ENCODE measurements around the gene NR2C1. TPM values are rescaled to one million over a fixed set of nuclear protein-coding genes. Genes with fewer than 3 reads are reported as not detected.
"Not testable (repeated sequence)": the region's sequence is repeated elsewhere in the genome, so short reads cannot be mapped to it uniquely, and the experiment has no call there.

The NR2C1 gene
- total RNA-seq, 1 donor from 2014 or later: 20.4 TPM

- not testable (repeated sequence) for H3K9me3 ChIP-seq (ENCODE audit: control insufficient read depth in 3 of 3, low read length in 3 of 3)
- peaks cover 0 to 12% (median 8%) of the 10 kb centered on the region in 3 donors for H3K36me3 ChIP-seq (ENCODE audit: control insufficient read depth in 3 of 3, insufficient read depth in 3 of 3, low read length in 3 of 3)
Observed at GRCh38 chr12:94993855-94994254, 79.6 kb downstream of the NR2C1 start.

GRCh38 chr12:94990222-94990621 is 83.2 kb downstream of the NR2C1 start:
- Histone ChIP-seq H3K4me3 (ENCODE audit: low read length in 3 of 3) (no peak overlapping the region), H3K9me3 (ENCODE audit: control insufficient read depth in 3 of 3, low read length in 3 of 3) (no peaks in the 10 kb centered on the region), H3K4me1 (ENCODE audit: control insufficient read depth in 3 of 3, insufficient read depth in 3 of 3, low read length in 3 of 3) (no peaks in the 10 kb centered on the region), H3K36me3 (ENCODE audit: control insufficient read depth in 3 of 3, insufficient read depth in 3 of 3, low read length in 3 of 3) (peaks cover 0 to 12% (median 8%) of the 10 kb centered on the region in 3 donors), H3K27me3 (ENCODE audit: control insufficient read depth in 3 of 3, insufficient read depth in 3 of 3, low read length in 3 of 3) (no peaks in the 10 kb centered on the region), H3K9ac (ENCODE audit: low read depth in 1 of 3, low read length in 3 of 3) (no peak overlapping the region), H3K27ac (ENCODE audit: low read depth, low read length) (no peak overlapping the region)

More at GRCh38 chr12:94993855-94994254, 79.6 kb downstream of the NR2C1 start:
- H3K9ac ChIP-seq (ENCODE audit: low read depth in 1 of 3, low read length in 3 of 3); H3K27ac ChIP-seq (ENCODE audit: low read depth, low read length); H3K4me3 ChIP-seq (ENCODE audit: low read length in 3 of 3); H3K27me3 ChIP-seq (ENCODE audit: control insufficient read depth in 3 of 3, insufficient read depth in 3 of 3, low read length in 3 of 3); H3K4me1 ChIP-seq (ENCODE audit: control insufficient read depth in 3 of 3, insufficient read depth in 3 of 3, low read length in 3 of 3): not testable (repeated sequence)

GRCh38 chr12:94988471-94988870 is 84.9 kb downstream of the NR2C1 start:
- peaks cover 0 to 12% (median 4%) of the 10 kb centered on the region in 3 donors for H3K36me3 ChIP-seq (ENCODE audit: control insufficient read depth in 3 of 3, insufficient read depth in 3 of 3, low read length in 3 of 3)
- no peak overlapping the region for H3K27ac ChIP-seq (ENCODE audit: low read depth, low read length)
- H3K9ac ChIP-seq (ENCODE audit: low read depth in 1 of 3, low read length in 3 of 3): no peak overlapping the region
- H3K4me3 ChIP-seq (ENCODE audit: low read length in 3 of 3): no peak overlapping the region
- H3K4me1 ChIP-seq (ENCODE audit: control insufficient read depth in 3 of 3, insufficient read depth in 3 of 3, low read length in 3 of 3): no peaks in the 10 kb centered on the region
- H3K27me3 ChIP-seq (ENCODE audit: control insufficient read depth in 3 of 3, insufficient read depth in 3 of 3, low read length in 3 of 3): no peaks in the 10 kb centered on the region
- H3K9me3 ChIP-seq (ENCODE audit: control insufficient read depth in 3 of 3, low read length in 3 of 3): no peaks in the 10 kb centered on the region

GRCh38 chr12:94987801-94988200 is 85.6 kb downstream of the NR2C1 start:
- Histone ChIP-seq H3K4me3 (ENCODE audit: low read length in 3 of 3) (no peak overlapping the region), H3K36me3 (ENCODE audit: control insufficient read depth in 3 of 3, insufficient read depth in 3 of 3, low read length in 3 of 3) (peaks cover 0 to 10% (median 4%) of the 10 kb centered on the region in 3 donors), H3K27ac (ENCODE audit: low read depth, low read length) (no peak overlapping the region), H3K4me1 (ENCODE audit: control insufficient read depth in 3 of 3, insufficient read depth in 3 of 3, low read length in 3 of 3) (no peaks in the 10 kb centered on the region), H3K27me3 (ENCODE audit: control insufficient read depth in 3 of 3, insufficient read depth in 3 of 3, low read length in 3 of 3) (no peaks in the 10 kb centered on the region), H3K9me3 (ENCODE audit: control insufficient read depth in 3 of 3, low read length in 3 of 3) (no peaks in the 10 kb centered on the region), H3K9ac (ENCODE audit: low read depth in 1 of 3, low read length in 3 of 3) (no peak overlapping the region)

- Histone ChIP-seq H3K9ac (ENCODE audit: low read depth in 1 of 3, low read length in 3 of 3) (no peak overlapping the region), H3K4me1 (ENCODE audit: control insufficient read depth in 3 of 3, insufficient read depth in 3 of 3, low read length in 3 of 3) (peaks cover 0 to 2% (median 0%) of the 10 kb centered on the region in 3 donors), H3K9me3 (ENCODE audit: control insufficient read depth in 3 of 3, low read length in 3 of 3) (no peaks in the 10 kb centered on the region), H3K36me3 (ENCODE audit: control insufficient read depth in 3 of 3, insufficient read depth in 3 of 3, low read length in 3 of 3) (peaks cover 0 to 4% (median under 1%) of the 10 kb centered on the region in 3 donors), H3K27me3 (ENCODE audit: control insufficient read depth in 3 of 3, insufficient read depth in 3 of 3, low read length in 3 of 3) (no peaks in the 10 kb centered on the region), H3K4me3 (ENCODE audit: low read length in 3 of 3) (no peak overlapping the region), H3K27ac (ENCODE audit: low read depth, low read length) (no peak overlapping the region)
Observed at GRCh38 chr12:94987076-94987669, 86.2 kb downstream of the NR2C1 start.

GRCh38 chr12:94985099-94985498 is 88.3 kb downstream of the NR2C1 start:
- not testable (repeated sequence) for H3K9me3 ChIP-seq (ENCODE audit: control insufficient read depth in 3 of 3, low read length in 3 of 3); H3K9ac ChIP-seq (ENCODE audit: low read depth in 1 of 3, low read length in 3 of 3); H3K4me1 ChIP-seq (ENCODE audit: control insufficient read depth in 3 of 3, insufficient read depth in 3 of 3, low read length in 3 of 3); H3K27ac ChIP-seq (ENCODE audit: low read depth, low read length); H3K4me3 ChIP-seq (ENCODE audit: low read length in 3 of 3); H3K27me3 ChIP-seq (ENCODE audit: control insufficient read depth in 3 of 3, insufficient read depth in 3 of 3, low read length in 3 of 3); H3K36me3 ChIP-seq (ENCODE audit: control insufficient read depth in 3 of 3, insufficient read depth in 3 of 3, low read length in 3 of 3)

- H3K36me3 ChIP-seq (ENCODE audit: control insufficient read depth in 3 of 3, insufficient read depth in 3 of 3, low read length in 3 of 3): no peaks in the 10 kb centered on the region
- no peaks in the 10 kb centered on the region for H3K9me3 ChIP-seq (ENCODE audit: control insufficient read depth in 3 of 3, low read length in 3 of 3)
- H3K27ac ChIP-seq (ENCODE audit: low read depth, low read length): no peak overlapping the region
- H3K9ac ChIP-seq (ENCODE audit: low read depth in 1 of 3, low read length in 3 of 3): no peak overlapping the region
- peaks cover 0 to 5% (median 0%) of the 10 kb centered on the region in 3 donors for H3K4me1 ChIP-seq (ENCODE audit: control insufficient read depth in 3 of 3, insufficient read depth in 3 of 3, low read length in 3 of 3)
- no peak overlapping the region for H3K4me3 ChIP-seq (ENCODE audit: low read length in 3 of 3)
- no peaks in the 10 kb centered on the region for H3K27me3 ChIP-seq (ENCODE audit: control insufficient read depth in 3 of 3, insufficient read depth in 3 of 3, low read length in 3 of 3)
Observed at GRCh38 chr12:94983321-94983720, 90.1 kb downstream of the NR2C1 start.

GRCh38 chr12:94982456-94982855 is 91.0 kb downstream of the NR2C1 start:
- no peak overlapping the region for H3K27ac ChIP-seq (ENCODE audit: low read depth, low read length)
- no peaks in the 10 kb centered on the region for H3K36me3 ChIP-seq (ENCODE audit: control insufficient read depth in 3 of 3, insufficient read depth in 3 of 3, low read length in 3 of 3)
- H3K4me3 ChIP-seq (ENCODE audit: low read length in 3 of 3): no peak overlapping the region
- H3K9me3 ChIP-seq (ENCODE audit: control insufficient read depth in 3 of 3, low read length in 3 of 3): no peaks in the 10 kb centered on the region
- H3K27me3 ChIP-seq (ENCODE audit: control insufficient read depth in 3 of 3, insufficient read depth in 3 of 3, low read length in 3 of 3): no peaks in the 10 kb centered on the region
- H3K4me1 ChIP-seq (ENCODE audit: control insufficient read depth in 3 of 3, insufficient read depth in 3 of 3, low read length in 3 of 3): peaks cover 0 to 5% (median 0%) of the 10 kb centered on the region in 3 donors
- no peak overlapping the region for H3K9ac ChIP-seq (ENCODE audit: low read depth in 1 of 3, low read length in 3 of 3)

- Histone ChIP-seq H3K4me1 (ENCODE audit: control insufficient read depth in 3 of 3, insufficient read depth in 3 of 3, low read length in 3 of 3) (peaks cover 0 to 5% (median 0%) of the 10 kb centered on the region in 3 donors), H3K27ac (ENCODE audit: low read depth, low read length) (no peak overlapping the region), H3K9ac (ENCODE audit: low read depth in 1 of 3, low read length in 3 of 3) (no peak overlapping the region), H3K36me3 (ENCODE audit: control insufficient read depth in 3 of 3, insufficient read depth in 3 of 3, low read length in 3 of 3) (no peaks in the 10 kb centered on the region), H3K4me3 (ENCODE audit: low read length in 3 of 3) (no peak overlapping the region), H3K9me3 (ENCODE audit: control insufficient read depth in 3 of 3, low read length in 3 of 3) (no peaks in the 10 kb centered on the region), H3K27me3 (ENCODE audit: control insufficient read depth in 3 of 3, insufficient read depth in 3 of 3, low read length in 3 of 3) (no peaks in the 10 kb centered on the region)
Observed at GRCh38 chr12:94980577-94980976, 92.8 kb downstream of the NR2C1 start.

- Histone ChIP-seq H3K27me3 (ENCODE audit: control insufficient read depth in 3 of 3, insufficient read depth in 3 of 3, low read length in 3 of 3) (no peaks in the 10 kb centered on the region), H3K4me3 (ENCODE audit: low read length in 3 of 3) (no peak overlapping the region), H3K4me1 (ENCODE audit: control insufficient read depth in 3 of 3, insufficient read depth in 3 of 3, low read length in 3 of 3) (peaks cover 0 to 5% (median 0%) of the 10 kb centered on the region in 3 donors), H3K36me3 (ENCODE audit: control insufficient read depth in 3 of 3, insufficient read depth in 3 of 3, low read length in 3 of 3) (no peaks in the 10 kb centered on the region), H3K9me3 (ENCODE audit: control insufficient read depth in 3 of 3, low read length in 3 of 3) (no peaks in the 10 kb centered on the region), H3K9ac (ENCODE audit: low read depth in 1 of 3, low read length in 3 of 3) (no peak overlapping the region), H3K27ac (ENCODE audit: low read depth, low read length) (no peak overlapping the region)
Observed at GRCh38 chr12:94979941-94980340, 93.5 kb downstream of the NR2C1 start.
